ENCODE data around the gene SS18.

DNA sequence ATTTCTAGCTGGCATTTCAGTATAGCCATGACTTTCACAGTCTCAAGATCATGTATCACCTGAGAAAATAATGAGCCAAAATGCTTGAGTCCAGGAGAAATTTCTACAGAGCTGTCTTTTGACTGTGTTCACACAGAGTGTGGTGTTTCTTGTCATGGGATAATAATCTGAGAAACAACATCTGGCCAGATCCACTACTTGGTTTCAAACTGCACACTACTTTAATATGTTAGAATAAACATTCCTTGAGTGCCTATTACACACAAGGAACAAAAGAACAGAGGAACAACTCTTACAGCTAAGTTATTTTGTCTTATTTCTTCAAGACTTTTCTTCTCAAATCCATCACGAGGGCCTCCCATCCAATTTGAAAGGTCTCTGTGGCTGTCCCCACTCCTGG is 108.3 kb downstream of the SS18 start:
- TF ChIP-seq, protein P1, sequence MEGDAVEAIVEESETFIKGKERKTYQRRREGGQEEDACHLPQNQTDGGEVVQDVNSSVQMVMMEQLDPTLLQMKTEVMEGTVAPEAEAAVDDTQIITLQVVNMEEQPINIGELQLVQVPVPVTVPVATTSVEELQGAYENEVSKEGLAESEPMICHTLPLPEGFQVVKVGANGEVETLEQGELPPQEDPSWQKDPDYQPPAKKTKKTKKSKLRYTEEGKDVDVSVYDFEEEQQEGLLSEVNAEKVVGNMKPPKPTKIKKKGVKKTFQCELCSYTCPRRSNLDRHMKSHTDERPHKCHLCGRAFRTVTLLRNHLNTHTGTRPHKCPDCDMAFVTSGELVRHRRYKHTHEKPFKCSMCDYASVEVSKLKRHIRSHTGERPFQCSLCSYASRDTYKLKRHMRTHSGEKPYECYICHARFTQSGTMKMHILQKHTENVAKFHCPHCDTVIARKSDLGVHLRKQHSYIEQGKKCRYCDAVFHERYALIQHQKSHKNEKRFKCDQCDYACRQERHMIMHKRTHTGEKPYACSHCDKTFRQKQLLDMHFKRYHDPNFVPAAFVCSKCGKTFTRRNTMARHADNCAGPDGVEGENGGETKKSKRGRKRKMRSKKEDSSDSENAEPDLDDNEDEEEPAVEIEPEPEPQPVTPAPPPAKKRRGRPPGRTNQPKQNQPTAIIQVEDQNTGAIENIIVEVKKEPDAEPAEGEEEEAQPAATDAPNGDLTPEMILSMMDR (conservative IDR thresholded peaks at IDR 0.05; ENCODE audit: low read depth, low read length) = no peak
- TF ChIP-seq EZH2 (IDR thresholded peaks at IDR 0.05; ENCODE audit: low read length, unreplicated experiment) (no peak), EZH2phosphoT487 (IDR thresholded peaks at IDR 0.05; ENCODE audit: borderline replicate concordance, low read length) (no peak)
